Skeletal muscle tissue (tissue), 4 donors: ENCODE measurements around the gene CNOT11. TPM values are rescaled to one million over a fixed set of nuclear protein-coding genes. Genes with fewer than 3 reads are reported as not detected.

Experiments
- H3K27ac ChIP-seq: one replicate; pipeline ENCODE4 v1.7.0; 2013; ENCODE audit warnings: mild to moderate bottlenecking, low read depth, low read length, inconsistent platforms
- H3K27me3 ChIP-seq, 3 donors: one replicate each; pipeline ENCODE4 v1.7.0; 2013; ENCODE audit warnings: low read length in 3 of 3; ENCODE audit not compliant: control insufficient read depth in 3 of 3, insufficient read depth in 3 of 3
- H3K36me3 ChIP-seq, 3 donors: one replicate each; pipeline ENCODE4 v1.7.0; 2013; ENCODE audit warnings: low read length in 3 of 3; ENCODE audit not compliant: control insufficient read depth in 3 of 3, insufficient read depth in 3 of 3
- H3K4me1 ChIP-seq, 3 donors: one replicate each; pipeline ENCODE4 v1.7.0; 2013; ENCODE audit warnings: low read length in 3 of 3, mild to moderate bottlenecking in 3 of 3; ENCODE audit not compliant: control insufficient read depth in 3 of 3, insufficient read depth in 3 of 3
- H3K4me3 ChIP-seq, 3 donors: one replicate each; pipeline ENCODE4 v1.7.0; 2013; ENCODE audit warnings: low read length in 3 of 3
- H3K9ac ChIP-seq, 3 donors: one replicate each; pipeline ENCODE4 v1.7.0; 2013; ENCODE audit warnings: low read length in 3 of 3, mild to moderate bottlenecking in 3 of 3, moderate library complexity in 2 of 3, low read depth in 1 of 3
- H3K9me3 ChIP-seq, 3 donors: one replicate each; pipeline ENCODE4 v1.7.0; 2013; ENCODE audit warnings: low read length in 3 of 3; ENCODE audit not compliant: control insufficient read depth in 3 of 3
- total RNA-seq: library from RNA; depleted of rRNA; stranded (reverse); fragments of >200 nt; gene quantifications from one replicate; pipeline ENCODE4 v1.2.3, GENCODE V29; 2014
- donor health status: Osteomylitis.

Gene CNOT11
- total RNA-seq, 1 donor from 2014 or later: 19.8 TPM

DNA sequence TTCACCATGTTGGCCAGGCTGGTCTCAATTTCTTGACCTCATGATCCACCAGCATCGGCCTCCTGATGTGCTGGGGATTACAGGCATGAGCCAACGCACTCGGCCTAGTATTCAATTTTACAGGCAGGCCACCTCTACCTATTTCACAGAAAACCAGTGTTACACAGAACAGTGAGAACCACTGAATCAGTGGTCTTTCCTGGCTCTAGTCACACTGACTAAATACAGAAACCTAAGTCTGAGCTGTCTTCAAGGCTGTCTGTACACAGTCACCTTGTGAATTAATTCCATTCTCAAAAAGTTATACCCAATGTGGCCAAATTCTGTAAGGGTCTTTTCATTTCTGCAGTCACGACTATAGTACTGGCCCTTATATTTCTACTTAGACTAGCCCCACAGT is 52.3 kb downstream of the CNOT11 start:
- H3K27ac ChIP-seq: no peak overlapping the region
- no peaks in the 10 kb centered on the region for H3K27me3 ChIP-seq
- H3K9ac ChIP-seq: peak overlapping the region in 1 of 3 donors; percentile 9
- H3K4me3 ChIP-seq: no peak overlapping the region
- H3K9me3 ChIP-seq: no peaks in the 10 kb centered on the region
- no peaks in the 10 kb centered on the region for H3K36me3 ChIP-seq
- H3K4me1 ChIP-seq: peaks cover 28 to 40% (median 34%) of the 10 kb centered on the region in 3 donors

DNA sequence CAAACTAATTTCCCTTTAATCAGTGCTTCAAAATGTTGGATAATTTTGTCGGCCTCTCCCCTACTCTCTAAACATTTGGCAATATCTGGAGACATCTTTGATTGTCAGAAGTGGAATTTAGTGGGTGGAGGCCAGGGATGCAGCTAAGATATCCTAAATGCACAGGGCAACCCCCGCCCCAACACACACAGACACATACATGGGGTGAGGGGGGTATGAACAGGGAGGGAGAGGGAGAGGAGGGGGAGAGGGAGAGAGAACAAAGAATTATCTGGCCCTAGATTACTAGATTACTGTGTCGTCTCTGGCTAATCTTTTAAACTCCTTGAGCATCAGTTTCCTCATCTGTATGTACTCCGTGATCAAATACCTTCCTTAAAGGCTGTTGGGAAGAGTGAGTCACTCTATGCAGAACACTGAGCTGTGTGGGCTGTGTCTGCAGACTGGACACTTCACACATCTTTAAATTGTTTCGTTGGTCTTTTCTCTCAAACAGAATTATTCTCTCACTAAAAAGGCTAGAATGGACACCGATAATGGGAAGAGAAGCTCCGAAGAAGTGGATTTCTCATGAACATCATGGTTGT is 52.9 kb downstream of the CNOT11 start:
- Histone ChIP-seq H3K36me3 (no peaks in the 10 kb centered on the region), H3K4me3 (peak overlapping the region; percentile 6 to 96 (median 77)), H3K9ac (peak overlapping the region in 2 of 3 donors; percentile 34 to 97), H3K27ac (peak overlapping the region; percentile 91), H3K27me3 (no peaks in the 10 kb centered on the region), H3K9me3 (no peaks in the 10 kb centered on the region), H3K4me1 (peaks cover 26 to 38% (median 31%) of the 10 kb centered on the region in 3 donors)

DNA sequence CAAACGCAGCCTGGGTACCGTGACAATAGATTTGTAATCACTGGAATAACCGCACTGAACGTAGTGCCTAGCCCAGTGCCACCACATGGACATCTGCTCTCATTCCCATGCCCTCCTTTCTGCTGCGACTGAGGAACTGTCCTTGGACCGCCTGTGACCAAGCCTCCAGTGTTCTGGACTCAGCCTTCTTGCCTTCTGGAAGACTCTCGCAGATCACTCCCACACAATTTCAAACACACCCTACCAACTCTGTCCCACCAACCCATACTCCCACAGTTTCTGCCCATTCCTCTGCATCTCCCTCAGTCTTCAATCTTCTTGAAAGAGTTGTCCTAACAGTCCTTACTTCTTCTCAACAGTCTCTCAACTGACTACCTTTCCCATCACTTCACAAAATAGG is 53.7 kb downstream of the CNOT11 start:
- peak overlapping the region; percentile 25 to 97 (median 25) for H3K9ac ChIP-seq
- no peaks in the 10 kb centered on the region for H3K9me3 ChIP-seq
- peaks cover 24 to 38% (median 27%) of the 10 kb centered on the region in 3 donors for H3K4me1 ChIP-seq
- no peaks in the 10 kb centered on the region for H3K36me3 ChIP-seq
- H3K4me3 ChIP-seq: peak overlapping the region; percentile 77 to 96 (median 92)
- H3K27me3 ChIP-seq: no peaks in the 10 kb centered on the region
- H3K27ac ChIP-seq: peak overlapping the region; percentile 91

DNA sequence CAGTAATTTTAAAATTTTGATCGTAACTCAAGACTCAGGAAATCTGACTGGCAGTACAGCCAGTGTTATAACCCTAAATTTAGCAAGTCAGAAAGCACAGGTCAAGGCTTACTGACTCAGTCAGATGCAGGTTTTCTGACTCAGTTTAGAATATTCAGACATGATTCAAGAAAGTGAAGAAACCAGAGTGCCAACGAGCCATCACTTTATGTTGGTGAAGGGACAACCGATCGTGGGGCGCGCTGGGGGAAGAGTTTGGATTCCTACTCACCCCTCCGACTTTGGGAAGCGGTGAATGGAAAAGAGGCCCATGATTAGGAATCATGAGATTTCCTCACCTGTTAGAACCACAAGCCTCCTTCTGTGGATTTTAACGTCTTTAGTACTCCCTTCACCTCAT is 54.8 kb downstream of the CNOT11 start:
- H3K4me3 ChIP-seq: peak overlapping the region; percentile 77 to 96 (median 92)
- peak overlapping the region; percentile 91 for H3K27ac ChIP-seq
- H3K9ac ChIP-seq: peak overlapping the region; percentile 88 to 97 (median 94)
- no peaks in the 10 kb centered on the region for H3K27me3 ChIP-seq
- H3K36me3 ChIP-seq: no peaks in the 10 kb centered on the region
- H3K9me3 ChIP-seq: no peaks in the 10 kb centered on the region
- H3K4me1 ChIP-seq: peaks cover 21 to 38% (median 24%) of the 10 kb centered on the region in 3 donors

DNA sequence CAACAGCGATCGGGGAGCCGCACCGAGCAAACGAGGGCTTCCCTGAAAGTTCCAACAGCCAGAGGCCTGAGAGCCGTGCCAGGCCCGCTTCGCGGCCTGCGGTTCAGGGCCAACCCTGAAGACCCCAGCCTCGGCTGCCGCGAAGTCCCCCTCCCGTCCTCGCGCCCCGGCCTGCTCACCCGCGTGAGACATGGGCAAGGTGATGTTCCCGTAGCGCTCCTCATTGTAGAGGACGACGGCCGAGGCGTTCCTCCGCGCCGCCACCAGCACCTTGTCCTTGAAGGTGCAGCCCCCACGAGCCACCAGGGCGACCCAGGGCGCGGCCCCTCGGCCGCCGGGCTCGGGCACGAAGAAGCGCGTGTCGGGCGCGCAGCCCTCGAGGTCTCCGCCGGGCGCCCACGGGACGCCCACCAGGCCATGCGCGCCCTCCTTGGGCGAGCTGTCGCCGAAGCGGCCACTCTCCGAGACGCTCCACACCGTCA is 55.3 kb downstream of the CNOT11 start:
- Histone ChIP-seq H3K4me3 (peak overlapping the region; percentile 77 to 96 (median 92)), H3K9ac (peak overlapping the region; percentile 88 to 97 (median 94)), H3K4me1 (peaks cover 19 to 38% (median 24%) of the 10 kb centered on the region in 3 donors), H3K9me3 (no peaks in the 10 kb centered on the region), H3K27ac (peak overlapping the region; percentile 91), H3K36me3 (no peaks in the 10 kb centered on the region), H3K27me3 (no peaks in the 10 kb centered on the region)

DNA sequence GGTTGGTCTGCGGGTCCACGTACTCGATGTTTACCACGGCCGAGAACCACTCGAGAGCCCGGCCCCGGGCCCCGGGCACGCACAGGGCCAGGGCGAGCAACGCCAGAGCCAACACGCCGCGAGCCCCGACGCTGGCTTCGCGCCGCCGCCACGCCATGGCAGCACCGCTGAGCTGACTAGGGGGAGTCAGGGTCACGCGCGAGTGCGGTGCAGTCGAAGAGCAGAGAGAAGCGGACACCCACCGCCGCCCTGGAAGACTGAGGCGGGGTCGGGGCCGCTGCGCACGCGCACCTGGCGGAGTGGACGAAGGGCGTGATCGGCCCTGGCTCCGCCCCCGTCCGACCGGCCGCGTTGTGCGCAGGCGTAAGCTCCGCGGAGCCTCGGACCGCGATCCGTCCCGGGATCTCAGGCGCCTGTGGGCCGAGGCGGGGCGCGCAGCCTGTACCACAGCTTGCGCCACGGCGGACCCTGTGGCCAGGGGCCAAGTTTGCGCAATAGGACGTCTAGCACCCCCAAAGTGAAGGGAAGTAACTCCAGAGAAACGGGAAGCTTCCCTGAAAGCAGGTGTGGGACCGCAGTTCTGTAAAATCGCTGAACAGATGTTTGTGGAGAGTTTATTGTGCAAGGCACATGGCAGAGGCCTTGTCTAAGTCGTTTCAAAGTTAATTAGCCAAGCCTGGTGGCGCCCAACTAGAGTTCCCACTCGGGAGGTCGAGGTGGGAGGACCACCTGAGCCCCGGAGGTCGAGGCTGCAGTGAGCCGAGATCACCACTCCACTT is 55.9 kb downstream of the CNOT11 start, which contains the start of gene RNF149:
TSS of gene RNF149 (minus strand) at position 270 of the 779 bp plus-strand sequence. CDS start at position 157, 113 bp downstream.
- H3K4me1 ChIP-seq: peaks cover 19 to 38% (median 24%) of the 10 kb centered on the region in 3 donors

DNA sequence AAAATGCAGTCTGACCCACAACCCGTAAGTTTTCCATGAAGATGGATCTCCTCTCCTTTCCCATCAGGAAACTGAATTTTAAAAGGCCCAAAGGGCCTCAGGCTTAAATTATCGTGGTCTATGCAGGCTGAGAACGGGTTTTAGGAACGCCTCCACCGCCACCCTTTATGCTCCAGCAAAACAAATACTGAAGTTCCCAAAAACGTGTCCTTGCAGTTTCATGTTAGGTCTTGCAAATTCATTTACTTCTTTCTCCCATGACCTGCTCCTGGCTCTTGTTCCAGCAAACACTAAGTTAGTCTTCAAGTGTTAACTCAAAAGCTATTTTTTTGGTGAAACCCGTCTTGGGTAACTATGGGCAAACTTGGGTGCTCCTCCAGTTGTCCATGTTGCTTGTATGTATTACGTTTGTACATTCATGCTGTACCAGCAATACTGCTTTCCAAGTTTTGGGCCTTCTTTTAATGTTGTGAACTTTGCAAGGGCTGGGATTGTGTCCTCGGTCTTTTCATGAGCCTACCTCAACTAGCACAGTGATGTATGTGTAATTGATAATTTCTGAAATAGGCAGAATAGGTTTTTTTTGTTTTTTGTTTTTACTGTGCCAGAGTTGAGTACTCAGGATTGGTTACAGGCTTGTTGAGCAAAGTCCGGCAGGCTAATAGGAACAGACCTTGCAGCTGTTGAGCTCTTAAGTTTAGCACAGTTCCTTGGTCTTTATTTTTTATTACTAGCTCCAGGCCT is 57.6 kb downstream of the CNOT11 start:
- Histone ChIP-seq H3K9ac (no peak overlapping the region), H3K27me3 (no peaks in the 10 kb centered on the region), H3K4me3 (no peak overlapping the region), H3K36me3 (no peaks in the 10 kb centered on the region), H3K27ac (no peak overlapping the region), H3K9me3 (no peaks in the 10 kb centered on the region), H3K4me1 (peaks cover 8 to 27% (median 20%) of the 10 kb centered on the region in 3 donors)

More for the DNA sequence above, 55.9 kb downstream of the CNOT11 start, which contains the start of gene RNF149:
- H3K4me3 ChIP-seq: peak within 1 kb of the TSS; percentile 77 to 96 (median 92)
- no peaks in the 10 kb centered on the region for H3K36me3 ChIP-seq
- peak within 1 kb of the TSS; percentile 88 to 97 (median 94) for H3K9ac ChIP-seq
- no peaks in the 10 kb centered on the region for H3K27me3 ChIP-seq
- H3K27ac ChIP-seq: peak within 1 kb of the TSS; percentile 91
- no peaks in the 10 kb centered on the region for H3K9me3 ChIP-seq

DNA sequence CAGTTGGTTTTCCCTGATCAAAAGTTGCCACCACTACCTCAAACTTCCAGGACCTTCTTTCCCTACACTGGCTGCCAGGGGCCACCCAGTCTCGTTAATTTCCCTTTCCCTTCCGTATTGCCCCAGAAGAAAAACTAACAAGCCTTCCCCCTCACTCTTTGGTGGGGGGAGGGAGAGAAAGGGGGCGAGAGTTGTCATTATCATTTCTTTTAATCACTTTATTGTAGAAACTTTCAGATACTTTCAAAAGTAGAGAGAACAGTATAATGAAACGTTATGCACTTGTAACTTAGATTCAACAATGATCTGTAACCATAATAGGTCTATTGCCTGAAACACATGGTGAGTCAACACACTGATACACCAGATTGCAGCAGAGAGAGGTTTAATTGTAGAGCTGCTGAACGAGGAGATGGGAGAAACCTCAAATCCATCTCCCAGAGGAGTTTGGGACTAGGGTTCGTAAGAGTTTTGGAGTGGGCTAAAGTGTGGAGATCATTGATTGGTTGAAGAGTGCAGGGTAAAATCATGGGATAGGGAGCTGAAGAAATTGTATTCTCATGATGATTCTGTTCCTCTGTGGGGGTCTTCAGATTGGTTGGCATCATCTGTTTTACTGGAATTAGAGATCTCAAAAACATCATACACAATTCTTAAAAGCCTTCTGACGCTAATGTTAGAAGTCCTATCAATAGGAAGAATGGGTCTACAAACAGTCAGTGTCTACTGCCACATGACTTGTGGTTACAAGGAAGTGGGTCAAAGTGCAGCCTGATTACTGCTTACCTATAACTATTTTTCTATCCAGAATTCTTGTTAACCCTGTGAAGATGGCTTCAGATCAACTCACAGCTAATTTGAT is 58.4 kb downstream of the CNOT11 start:
- Histone ChIP-seq H3K4me3 (no peak overlapping the region), H3K36me3 (no peaks in the 10 kb centered on the region), H3K4me1 (peaks cover 3 to 19% (median 12%) of the 10 kb centered on the region in 3 donors), H3K9me3 (no peaks in the 10 kb centered on the region), H3K27me3 (no peaks in the 10 kb centered on the region), H3K27ac (no peak overlapping the region), H3K9ac (no peak overlapping the region)

DNA sequence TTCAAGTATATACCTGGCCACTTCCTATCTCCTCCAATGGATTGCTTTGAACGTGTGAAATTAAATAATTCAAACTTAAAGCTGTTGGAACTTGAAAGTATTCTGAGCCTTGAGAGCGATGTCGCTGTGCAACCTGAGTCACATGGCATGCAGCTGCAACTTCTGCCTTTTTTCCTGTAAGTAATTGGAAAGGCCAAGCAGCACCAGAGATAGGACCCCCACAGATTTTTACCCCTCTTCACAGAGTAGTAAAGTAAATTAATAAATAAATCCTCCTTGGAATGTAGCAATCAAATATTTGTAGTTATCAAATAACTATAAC is 59.0 kb downstream of the CNOT11 start:
- H3K27me3 ChIP-seq: no peaks in the 10 kb centered on the region
- H3K9me3 ChIP-seq: no peaks in the 10 kb centered on the region
- peaks cover 0 to 13% (median 8%) of the 10 kb centered on the region in 3 donors for H3K4me1 ChIP-seq
- no peak overlapping the region for H3K27ac ChIP-seq
- H3K36me3 ChIP-seq: no peaks in the 10 kb centered on the region
- no peak overlapping the region for H3K9ac ChIP-seq
- no peak overlapping the region for H3K4me3 ChIP-seq
